GM19372 (cell line): ENCODE data around the gene ZNF202.

Experiments
- ATAC-seq: cut with Tn5 transposase; IDR thresholded peaks from one replicate; pipeline ENCODE4 v1.9.1; 2021; ENCODE audit warnings: mild to moderate bottlenecking, low read depth, moderate library complexity; ENCODE audit not compliant: unreplicated experiment

Gene ZNF202

GRCh38 chr11:123684601-123685000 is 56.9 kb downstream of the ZNF202 start:
- ATAC-seq = no peak

- ATAC-seq = no peak
These were observed 57.9 kb downstream of the ZNF202 start for GRCh38 chr11:123683428-123684170.

GRCh38 chr11:123682696-123683410 is 58.6 kb downstream of the ZNF202 start:
- ATAC-seq = no peak

- no peak for ATAC-seq
These were observed 60.4 kb downstream of the ZNF202 start for GRCh38 chr11:123681030-123681429.

- no peak for ATAC-seq
These were observed 63.2 kb downstream of the ZNF202 start for GRCh38 chr11:123678246-123678645.

- no peak for ATAC-seq
These were observed 64.0 kb downstream of the ZNF202 start for GRCh38 chr11:123677510-123677909.

- no peak for ATAC-seq
These were observed 67.2 kb downstream of the ZNF202 start for GRCh38 chr11:123674297-123674696.
